Left ventricle myocardium superior (tissue), 1 donor: ENCODE data around the gene MRGPRF. TPM values are rescaled to one million over a fixed set of nuclear protein-coding genes. Genes with fewer than 3 reads are reported as not detected.

Source experiments
- ATAC-seq: fragments of 200-7000 bp; cut with Tn5 transposase; one replicate; pipeline ENCODE4 v1.9.1; 2020; ENCODE audit warnings: mild to moderate bottlenecking, moderate library complexity
- DNase-seq: peaks from one replicate; pipeline ENCODE4 v3.0.0-alpha.2; 2020
- intact Hi-C: fragments of 100-400 bp; cut with micrococcal nuclease; formaldehyde crosslinking; loops from one replicate; pipeline ENCODE4 v1.11.0; 2022
- total RNA-seq: library from RNA; stranded (reverse); fragmentation: NEBNext Ultra II Directional; extraction: Animal tissue kit (Norgen Biotek cat#: 25700); gene quantifications from one replicate; pipeline ENCODE4 v1.2.1, GENCODE V29; 2021
- donor health status: DM: no; HTN: yes; CAD: no; lungs with severe emphysema.

Gene MRGPRF
- total RNA-seq, 1 donor from 2014 or later: 5.5 TPM

GRCh38 chr11:69051381-69052342, 38.6 kb upstream of the MRGPRF start:
- peak; percentile 54 for DNase-seq
- peak; percentile 30 for ATAC-seq
- intact Hi-C loops: no loop called here

DNA sequence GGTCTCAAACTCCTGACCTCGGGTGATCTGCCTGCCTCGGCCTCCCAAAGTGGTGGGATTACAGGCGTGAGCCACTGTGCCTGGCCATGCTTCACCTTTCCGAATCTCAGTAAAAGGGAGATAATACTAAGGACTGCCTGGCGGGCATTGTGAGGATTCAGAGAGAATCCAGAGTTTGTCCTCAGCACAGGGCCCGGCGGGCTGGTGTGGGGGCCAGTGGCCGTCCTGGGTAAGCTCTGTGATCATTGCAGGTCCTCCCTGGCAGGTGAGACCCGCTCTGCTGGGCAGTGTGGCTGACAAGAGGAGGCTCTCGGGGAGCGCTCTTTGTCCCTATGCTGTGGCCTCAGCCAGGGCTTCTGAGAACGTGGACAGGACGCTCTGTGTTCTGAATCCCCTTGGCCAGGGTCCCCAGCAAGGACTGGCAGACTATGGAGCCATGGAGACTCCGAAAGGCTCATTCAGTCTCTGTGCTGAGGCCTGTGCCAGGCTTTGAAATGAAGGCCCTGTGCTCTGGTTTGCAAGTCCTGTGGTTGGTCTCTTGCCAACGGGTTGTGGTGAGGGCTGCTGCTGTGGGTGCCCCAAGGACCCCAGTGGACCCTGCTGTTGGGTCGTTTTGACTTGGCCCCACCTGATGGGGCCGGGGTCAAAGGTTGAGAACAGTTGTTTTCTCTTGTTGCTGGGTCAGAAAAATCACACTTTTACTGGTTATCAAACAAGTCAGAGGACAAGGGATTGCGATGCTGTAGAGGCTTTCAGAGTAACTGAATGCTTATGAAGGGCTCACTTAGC, 37.7 kb upstream of the MRGPRF start:
- no peak for DNase-seq
- ATAC-seq: no peak
- intact Hi-C loops: no loop called here

DNA sequence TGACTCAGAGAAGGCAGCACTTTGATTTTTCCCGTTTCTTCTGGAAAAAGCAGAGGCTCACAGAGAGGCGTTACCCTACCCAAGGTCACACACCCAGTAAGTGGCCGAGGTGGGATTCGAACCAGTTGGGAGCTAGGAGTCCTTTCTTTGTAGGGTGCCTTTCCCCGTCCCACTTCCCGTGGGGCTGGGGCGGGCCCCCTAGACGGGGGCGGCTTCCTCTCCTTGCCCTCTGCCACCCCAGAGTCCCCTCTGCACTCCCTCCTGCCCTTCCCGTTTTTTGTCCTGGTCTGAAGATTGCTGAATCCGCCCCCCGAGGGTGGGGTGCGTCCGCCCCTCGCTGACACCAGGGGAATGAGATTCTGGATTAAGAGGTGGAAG, 36.4 kb upstream of the MRGPRF start:
- intact Hi-C loops: no loop called here
- ATAC-seq (peak; percentile 1), DNase-seq (no peak)

DNA sequence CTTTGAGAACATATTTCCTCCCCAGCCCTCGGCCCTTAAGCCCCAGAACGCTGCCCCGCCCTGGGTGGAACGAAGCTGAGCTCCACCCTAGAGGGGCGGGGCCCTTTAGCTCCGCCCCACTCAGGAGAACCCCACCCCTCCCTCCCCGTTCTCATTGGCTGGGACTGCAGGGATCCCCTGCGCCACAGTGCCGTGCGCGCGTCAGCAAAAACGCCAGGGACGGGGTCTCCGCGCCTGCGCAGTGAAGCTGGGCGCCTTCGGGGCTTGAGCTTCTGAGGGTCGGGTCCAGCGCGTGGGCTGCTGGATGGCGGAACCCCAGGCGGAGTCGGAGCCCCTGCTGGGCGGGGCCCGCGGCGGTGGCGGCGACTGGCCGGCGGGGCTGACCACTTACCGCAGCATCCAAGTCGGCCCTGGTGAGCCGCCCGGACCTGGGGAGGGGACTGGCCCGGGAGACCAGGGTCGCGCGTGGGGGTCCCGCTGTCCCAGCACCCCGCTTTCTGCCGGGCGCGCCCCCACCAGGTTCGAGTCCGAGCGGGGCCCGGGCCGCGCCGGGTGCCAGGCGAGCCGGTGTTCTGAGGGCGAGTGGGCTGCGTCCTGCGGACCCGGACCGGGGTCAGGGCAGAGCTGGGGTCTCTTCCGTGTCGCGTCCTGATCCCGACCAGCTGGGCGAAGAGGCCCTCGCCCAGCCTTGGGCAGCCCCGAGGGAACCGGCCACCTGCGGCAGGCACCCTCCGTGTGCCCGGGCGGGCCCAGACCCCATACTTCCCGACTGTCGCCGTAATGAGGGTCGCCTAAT, 35.8 kb upstream of the MRGPRF start, which contains the start of gene TPCN2:
TPCN2 (plus strand) TSS at position 239 of the 796 bp plus-strand sequence; CDS start at position 305, 66 bp downstream.
- ATAC-seq: peak; percentile 86
- intact Hi-C loops: no loop called here
- DNase-seq: peak; percentile 97

GRCh38 chr11:69048031-69048693, 35.1 kb upstream of the MRGPRF start:
- intact Hi-C loops: no loop called here
- ATAC-seq (no peak), DNase-seq (no peak)

DNA sequence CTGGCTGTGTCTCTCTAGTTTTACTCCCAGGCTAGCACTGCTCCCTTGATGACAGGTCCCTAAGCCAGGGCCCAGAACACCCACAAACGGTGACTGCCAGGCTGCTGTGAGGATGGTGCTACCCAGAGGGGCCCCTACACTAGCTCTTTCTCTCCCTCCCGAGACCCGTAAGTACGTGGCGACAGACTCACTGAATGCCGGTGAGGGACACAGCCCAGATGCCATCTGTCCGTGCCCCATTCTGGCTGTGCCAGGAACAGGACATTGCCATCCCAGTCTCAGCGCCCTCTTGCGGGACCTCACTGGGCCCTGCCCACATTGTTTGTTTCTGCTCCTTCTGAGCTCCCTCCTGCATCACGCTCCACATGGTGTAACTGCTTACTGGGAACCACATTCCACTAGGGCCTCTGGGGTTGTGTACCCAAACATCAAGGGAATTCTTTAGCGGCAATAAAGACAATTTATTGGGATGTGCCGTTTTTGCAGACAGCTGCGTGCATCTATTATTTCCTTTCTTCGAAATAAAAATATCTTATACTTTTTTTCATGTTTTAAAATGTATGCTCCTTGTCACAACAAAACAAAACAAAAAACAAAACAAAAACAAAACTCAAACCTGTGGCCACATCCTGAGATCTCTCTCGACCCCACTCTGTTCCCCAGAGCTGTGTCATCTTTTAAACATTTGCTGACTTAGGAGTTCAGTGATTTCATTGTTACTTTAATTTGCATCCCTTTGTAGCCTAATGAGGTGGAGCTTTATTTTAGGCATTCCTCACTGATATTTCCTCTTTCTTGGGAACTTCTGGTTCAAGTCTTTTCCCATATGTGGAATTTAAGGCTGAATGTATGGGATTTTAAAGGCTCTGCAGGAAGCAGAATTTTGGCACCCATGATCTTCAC, 31.3 kb upstream of the MRGPRF start:
- DNase-seq: peak; percentile 87
- ATAC-seq: peak; percentile 79
- intact Hi-C loops: no loop called here

GRCh38 chr11:69041516-69041915, 28.5 kb upstream of the MRGPRF start:
- intact Hi-C loops: no loop called here
- ATAC-seq (peak; percentile 58), DNase-seq (no peak)

DNA sequence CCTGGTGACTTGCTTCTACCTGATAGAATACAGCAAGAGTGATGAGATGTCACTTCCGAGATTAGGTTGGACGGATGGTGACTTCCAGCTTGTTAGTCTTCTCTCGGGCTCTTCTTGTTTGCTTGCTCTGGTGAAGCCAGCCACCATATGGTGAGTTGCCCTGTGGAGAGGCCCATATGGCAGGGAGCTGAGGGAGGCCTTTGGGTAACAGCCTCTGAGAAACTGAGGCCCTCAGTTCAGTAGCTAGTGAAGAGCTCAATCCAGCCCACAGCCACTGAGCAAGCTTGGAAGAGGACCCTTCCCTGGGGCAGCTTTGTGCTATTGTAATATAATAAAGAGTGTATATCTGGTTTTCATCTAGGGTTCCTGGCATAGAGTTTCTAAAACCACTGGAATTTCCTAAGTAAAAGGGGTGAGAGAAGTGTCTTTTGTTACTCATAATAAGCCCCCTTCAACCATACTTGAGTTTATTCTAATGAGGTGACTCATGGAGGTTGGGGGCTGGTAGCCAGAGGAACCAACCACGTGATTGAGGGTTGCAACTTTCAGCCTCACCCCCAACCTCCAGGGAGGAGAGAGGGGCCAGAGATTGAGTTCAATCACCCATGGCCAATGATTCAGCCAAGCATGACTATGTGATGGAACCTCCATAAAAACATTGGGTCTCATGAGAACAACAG, 27.7 kb upstream of the MRGPRF start:
- ATAC-seq (no peak), DNase-seq (no peak)
- intact Hi-C loops: no loop called here

- intact Hi-C loops: no loop called here
Observed at GRCh38 chr11:69040051-69040450, 27.0 kb upstream of the MRGPRF start.

DNA sequence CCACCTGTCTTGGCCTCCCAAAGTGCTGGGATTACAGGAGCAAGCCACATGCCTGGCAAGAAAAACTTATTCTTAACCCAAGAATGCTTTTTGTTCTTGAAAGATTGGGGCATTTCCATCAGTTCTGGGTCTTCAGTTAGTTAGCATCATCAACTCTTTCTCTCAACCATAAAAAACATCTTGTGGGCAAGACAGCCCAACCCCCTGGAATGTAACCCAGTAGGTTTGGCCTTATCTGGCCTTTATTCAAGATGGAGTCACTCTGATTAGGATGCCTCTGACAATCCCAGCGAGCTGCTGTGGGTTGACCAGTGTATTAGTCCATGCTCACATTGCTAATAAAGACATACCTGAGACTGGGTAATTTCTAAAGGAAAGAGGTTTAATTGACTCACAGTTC, 26.5 kb upstream of the MRGPRF start:
- intact Hi-C loops: no loop called here
- ATAC-seq (no peak), DNase-seq (no peak)

More at GRCh38 chr11:69040051-69040450, 27.0 kb upstream of the MRGPRF start:
- DNase-seq: no peak
- ATAC-seq: no peak

DNA sequence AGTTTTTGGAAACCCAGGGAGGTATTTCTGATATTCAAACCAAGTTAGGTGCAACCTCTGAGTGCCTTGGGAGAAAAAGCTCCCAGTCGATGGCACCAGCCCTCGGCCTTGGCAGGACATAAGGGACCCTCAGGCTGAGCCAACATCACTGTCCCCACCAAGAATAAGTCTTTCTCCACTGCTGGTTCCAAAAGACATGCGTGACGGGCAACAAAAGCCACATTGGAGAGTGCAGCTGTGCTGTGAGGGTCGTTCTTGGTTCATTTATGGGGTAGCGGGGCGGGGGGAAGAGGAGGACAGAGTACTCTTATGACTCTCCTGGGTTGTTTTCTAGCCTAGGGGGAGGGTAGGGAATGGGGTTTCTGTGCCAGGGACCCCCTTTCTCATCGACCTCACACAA, 24.5 kb upstream of the MRGPRF start:
- no peak for DNase-seq
- no peak for ATAC-seq
- intact Hi-C loops: no loop called here

DNA sequence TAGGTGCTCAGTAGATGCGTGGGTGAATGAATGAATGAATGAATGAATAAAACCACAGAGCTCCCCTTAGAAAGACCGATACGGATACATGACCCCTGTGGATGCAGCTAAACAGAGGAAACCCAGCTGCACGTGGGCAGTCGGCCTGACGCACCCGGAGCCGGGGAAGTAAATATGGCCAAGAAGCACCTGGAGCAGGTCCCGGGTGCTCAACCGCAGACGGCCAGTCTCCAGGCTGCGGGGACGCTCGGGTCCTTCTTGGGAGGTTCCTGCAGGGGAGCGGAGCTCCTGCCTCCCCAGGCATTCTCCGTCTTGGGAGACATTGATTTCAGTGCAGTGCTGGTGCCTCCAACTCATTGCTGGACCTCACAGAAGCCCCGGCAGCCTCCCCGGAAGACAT, 24.0 kb upstream of the MRGPRF start:
- intact Hi-C loops: no loop called here
- ATAC-seq: no peak
- DNase-seq: no peak

GRCh38 chr11:69035946-69036340, 22.9 kb upstream of the MRGPRF start:
- ATAC-seq (peak; percentile 36), DNase-seq (no peak)
- intact Hi-C loops: no loop called here

GRCh38 chr11:69035150-69035945, 22.3 kb upstream of the MRGPRF start:
- DNase-seq (peak; percentile 57), ATAC-seq (peak; percentile 58)
- intact Hi-C loops: no loop called here

GRCh38 chr11:69034123-69034867, 21.2 kb upstream of the MRGPRF start:
- no peak for DNase-seq
- intact Hi-C loops: no loop called here
- ATAC-seq: no peak

DNA sequence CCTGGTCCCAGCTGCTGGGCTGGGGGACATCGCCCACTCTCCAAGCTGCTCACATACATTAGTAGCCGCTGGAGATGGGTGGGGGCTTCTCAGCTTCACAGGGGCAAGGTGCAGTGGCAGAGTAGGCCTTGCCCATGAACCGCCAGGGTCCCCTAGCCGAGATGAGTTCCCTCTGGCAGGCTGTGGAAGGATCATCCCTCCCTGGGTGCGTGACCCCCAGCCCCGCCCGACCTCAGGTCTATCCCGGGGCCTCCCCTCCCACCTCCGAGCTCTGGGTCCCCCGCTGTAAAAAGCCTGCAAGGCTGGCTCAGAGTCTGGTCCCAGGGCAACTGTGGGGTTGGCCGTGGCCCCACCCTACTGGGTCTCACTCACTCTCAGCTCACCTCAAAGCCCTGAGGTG, 20.4 kb upstream of the MRGPRF start:
- ATAC-seq (no peak), DNase-seq (no peak)
- intact Hi-C loops: no loop called here
